Peyer's patch (tissue), 4 donors: ENCODE measurements around the gene PGRMC1.

Source experiments
- POLR2A ChIP-seq, 2 donors: fragments of 450-650 bp; IDR thresholded peaks; one replicate each; pipeline ENCODE4 v1.5.1; 2017; ENCODE audit warnings: antibody characterized with exemption in 2 of 2, mild to moderate bottlenecking in 2 of 2, moderate library complexity in 2 of 2
- TF ChIP-seq, protein P1 (sequence below), 6 experiments: fragments of 450-650 bp in 4 of 6; fragments of 200-600 bp in 2 of 6; sonication (generic) in 1 of 6; IDR thresholded peaks; one replicate each; pipeline ENCODE4 v1.5.1; 2017 to 2019; ENCODE audit warnings: antibody characterized with exemption in 6 of 6, mild to moderate bottlenecking in 3 of 6, moderate library complexity in 1 of 6

DNA sequence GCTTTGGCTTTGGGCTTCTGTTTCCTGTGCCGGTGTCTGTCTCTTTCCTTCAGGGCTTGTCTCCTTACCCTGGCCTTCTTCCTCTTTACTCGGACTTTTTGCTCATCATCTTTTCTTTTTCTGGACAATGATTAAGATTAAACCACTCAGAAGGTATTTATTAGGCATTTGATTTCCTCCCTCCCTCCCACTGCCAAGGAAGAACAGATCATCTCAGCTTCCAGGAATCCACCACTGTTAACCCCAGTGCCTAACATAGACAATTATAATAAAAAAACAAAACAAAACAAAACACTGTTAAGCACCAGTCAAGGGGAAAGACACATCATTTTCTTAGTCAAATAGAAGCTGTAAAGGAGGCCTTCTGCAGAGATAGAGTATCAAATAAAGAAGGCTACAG is 16.6 kb downstream of the PGRMC1 start:
- no peak for TF ChIP-seq POLR2A (IDR thresholded peaks at IDR 0.05)
- TF ChIP-seq, protein P1, sequence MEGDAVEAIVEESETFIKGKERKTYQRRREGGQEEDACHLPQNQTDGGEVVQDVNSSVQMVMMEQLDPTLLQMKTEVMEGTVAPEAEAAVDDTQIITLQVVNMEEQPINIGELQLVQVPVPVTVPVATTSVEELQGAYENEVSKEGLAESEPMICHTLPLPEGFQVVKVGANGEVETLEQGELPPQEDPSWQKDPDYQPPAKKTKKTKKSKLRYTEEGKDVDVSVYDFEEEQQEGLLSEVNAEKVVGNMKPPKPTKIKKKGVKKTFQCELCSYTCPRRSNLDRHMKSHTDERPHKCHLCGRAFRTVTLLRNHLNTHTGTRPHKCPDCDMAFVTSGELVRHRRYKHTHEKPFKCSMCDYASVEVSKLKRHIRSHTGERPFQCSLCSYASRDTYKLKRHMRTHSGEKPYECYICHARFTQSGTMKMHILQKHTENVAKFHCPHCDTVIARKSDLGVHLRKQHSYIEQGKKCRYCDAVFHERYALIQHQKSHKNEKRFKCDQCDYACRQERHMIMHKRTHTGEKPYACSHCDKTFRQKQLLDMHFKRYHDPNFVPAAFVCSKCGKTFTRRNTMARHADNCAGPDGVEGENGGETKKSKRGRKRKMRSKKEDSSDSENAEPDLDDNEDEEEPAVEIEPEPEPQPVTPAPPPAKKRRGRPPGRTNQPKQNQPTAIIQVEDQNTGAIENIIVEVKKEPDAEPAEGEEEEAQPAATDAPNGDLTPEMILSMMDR (IDR thresholded peaks at IDR 0.05) = no peak
